ENCODE measurements around the gene LETM1. TPM values are rescaled to one million over a fixed set of nuclear protein-coding genes. Genes with fewer than 3 reads are reported as not detected.

LETM1 gene
- total RNA-seq, 1 donor from 2014 or later: 46.1 TPM

GRCh38 chr4:1788254-1788973, 67.5 kb downstream of the LETM1 start:
- TF ChIP-seq, protein P1, sequence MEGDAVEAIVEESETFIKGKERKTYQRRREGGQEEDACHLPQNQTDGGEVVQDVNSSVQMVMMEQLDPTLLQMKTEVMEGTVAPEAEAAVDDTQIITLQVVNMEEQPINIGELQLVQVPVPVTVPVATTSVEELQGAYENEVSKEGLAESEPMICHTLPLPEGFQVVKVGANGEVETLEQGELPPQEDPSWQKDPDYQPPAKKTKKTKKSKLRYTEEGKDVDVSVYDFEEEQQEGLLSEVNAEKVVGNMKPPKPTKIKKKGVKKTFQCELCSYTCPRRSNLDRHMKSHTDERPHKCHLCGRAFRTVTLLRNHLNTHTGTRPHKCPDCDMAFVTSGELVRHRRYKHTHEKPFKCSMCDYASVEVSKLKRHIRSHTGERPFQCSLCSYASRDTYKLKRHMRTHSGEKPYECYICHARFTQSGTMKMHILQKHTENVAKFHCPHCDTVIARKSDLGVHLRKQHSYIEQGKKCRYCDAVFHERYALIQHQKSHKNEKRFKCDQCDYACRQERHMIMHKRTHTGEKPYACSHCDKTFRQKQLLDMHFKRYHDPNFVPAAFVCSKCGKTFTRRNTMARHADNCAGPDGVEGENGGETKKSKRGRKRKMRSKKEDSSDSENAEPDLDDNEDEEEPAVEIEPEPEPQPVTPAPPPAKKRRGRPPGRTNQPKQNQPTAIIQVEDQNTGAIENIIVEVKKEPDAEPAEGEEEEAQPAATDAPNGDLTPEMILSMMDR (IDR thresholded peaks at IDR 0.05; ENCODE audit: unreplicated experiment): no peak
- Mint-ChIP-seq H3K4me3 (ENCODE audit: low read depth) (no peak overlapping the region), H3K9me3 (ENCODE audit: low read depth) (no peaks in the 10 kb centered on the region), H3K27ac (no peak overlapping the region), H3K27me3 (peaks cover 12% of the 10 kb centered on the region), H3K4me1 (ENCODE audit: low read depth) (peaks cover 5% of the 10 kb centered on the region), H3K36me3 (ENCODE audit: insufficient read depth) (no peaks in the 10 kb centered on the region)
- DNase-seq (ENCODE audit: low spot score, unreplicated experiment): no peak

DNA sequence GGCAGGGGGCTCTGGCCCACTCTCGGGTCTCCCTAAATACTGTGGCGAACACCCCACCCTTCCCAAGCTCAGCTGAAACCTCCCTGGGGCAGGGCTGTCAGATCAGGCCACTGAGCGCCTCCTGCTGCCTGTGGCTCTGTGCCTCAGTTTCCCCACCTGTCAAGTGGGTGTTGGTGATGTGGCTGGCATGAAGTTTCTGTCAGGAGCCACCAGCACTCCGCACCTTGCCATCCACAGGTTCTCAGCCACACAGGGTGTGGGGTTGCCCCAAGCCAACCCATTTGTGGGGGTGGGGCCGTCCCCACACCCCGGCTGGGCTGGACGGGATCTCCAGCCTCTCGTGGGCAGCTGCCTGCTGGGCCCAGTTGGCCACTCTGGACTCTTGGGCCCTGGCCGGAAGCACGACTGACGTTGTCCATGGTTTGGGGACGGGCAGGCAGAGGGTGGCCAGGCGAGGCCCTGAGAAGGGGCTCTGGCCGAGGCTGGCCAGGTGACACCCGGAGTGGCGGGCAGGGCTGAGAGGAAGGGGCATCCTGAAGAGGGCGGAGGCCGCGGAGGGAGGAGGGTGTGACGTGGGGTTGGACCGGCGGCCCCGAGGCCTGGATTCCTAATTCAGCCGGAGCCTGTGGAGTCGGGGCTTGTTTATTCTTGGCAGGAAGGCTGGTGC, 68.4 kb downstream of the LETM1 start:
- Mint-ChIP-seq H3K9me3 (ENCODE audit: low read depth) (no peaks in the 10 kb centered on the region), H3K4me1 (ENCODE audit: low read depth) (peaks cover 5% of the 10 kb centered on the region), H3K27ac (no peak overlapping the region), H3K36me3 (ENCODE audit: insufficient read depth) (no peaks in the 10 kb centered on the region), H3K4me3 (ENCODE audit: low read depth) (no peak overlapping the region), H3K27me3 (peaks cover 12% of the 10 kb centered on the region)
- TF ChIP-seq, protein P1 (IDR thresholded peaks at IDR 0.05; ENCODE audit: unreplicated experiment): no peak
- DNase-seq (ENCODE audit: low spot score, unreplicated experiment): no peak

GRCh38 chr4:1786544-1787362, 69.2 kb downstream of the LETM1 start:
- Mint-ChIP-seq H3K4me3 (ENCODE audit: low read depth) (no peak overlapping the region), H3K4me1 (ENCODE audit: low read depth) (peaks cover 5% of the 10 kb centered on the region), H3K27ac (no peak overlapping the region)

DNA sequence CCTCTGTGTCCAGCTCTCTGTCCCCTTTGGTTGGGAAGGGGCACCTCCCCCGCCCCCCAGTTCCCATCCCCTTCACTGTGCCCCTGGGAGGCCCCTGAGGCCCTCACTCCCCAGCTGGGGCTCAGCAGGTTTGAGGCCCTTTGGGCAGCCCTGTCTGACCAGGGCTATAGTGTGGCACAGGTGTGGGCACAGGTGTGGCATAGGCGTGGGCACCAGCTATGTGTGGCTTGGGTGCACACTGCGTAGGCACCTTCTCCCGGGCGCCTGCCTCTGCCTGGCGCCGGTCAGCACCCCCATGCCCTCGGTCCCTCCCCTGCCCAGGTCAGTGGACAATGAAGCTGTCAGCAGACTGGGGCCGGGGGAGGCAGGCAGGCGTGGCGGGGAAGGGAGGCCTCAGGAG, 70.4 kb downstream of the LETM1 start:
- TF ChIP-seq, protein P1 (IDR thresholded peaks at IDR 0.05; ENCODE audit: unreplicated experiment): no peak
- Mint-ChIP-seq H3K4me1 (ENCODE audit: low read depth) (peaks cover 5% of the 10 kb centered on the region), H3K36me3 (ENCODE audit: insufficient read depth) (no peaks in the 10 kb centered on the region), H3K27me3 (peaks cover 6% of the 10 kb centered on the region), H3K4me3 (ENCODE audit: low read depth) (no peak overlapping the region), H3K9me3 (ENCODE audit: low read depth) (no peaks in the 10 kb centered on the region), H3K27ac (no peak overlapping the region)
- DNase-seq (ENCODE audit: low spot score, unreplicated experiment): no peak

More at GRCh38 chr4:1786544-1787362, 69.2 kb downstream of the LETM1 start:
- no peaks in the 10 kb centered on the region for H3K9me3 Mint-ChIP-seq (ENCODE audit: low read depth)
- H3K36me3 Mint-ChIP-seq (ENCODE audit: insufficient read depth): no peaks in the 10 kb centered on the region
- peaks cover 12% of the 10 kb centered on the region for H3K27me3 Mint-ChIP-seq
- DNase-seq (ENCODE audit: low spot score, unreplicated experiment): no peak
- TF ChIP-seq, protein P1 (IDR thresholded peaks at IDR 0.05; ENCODE audit: unreplicated experiment): no peak

All from progenitor cell of endocrine pancreas (in vitro differentiated cells).